PC-3 (cell line): ENCODE results near the gene TMPRSS13. TPM values are rescaled to one million over a fixed set of nuclear protein-coding genes. Genes with fewer than 3 reads are reported as not detected.
A peak's percentile ranks its signal among the peaks of the same experiment; 100 is the strongest.

Source experiments
- ATAC-seq: fragments of 200-7000 bp; cut with Tn5 transposase; 2 replicates; pipeline ENCODE4 v1.9.1; 2020; ENCODE audit warnings: mild to moderate bottlenecking, moderate library complexity
- BruUV-seq: library from RNA; stranded (reverse); fragments of 400-500 nt; replicated peaks from 2 replicates; lab custom pipeline; 2021; lab: Mats Ljungman, UMichigan
- CTCF ChIA-PET: fragments of 300-600 bp; sonication (Branson Sonifier 250); formaldehyde crosslinking; loops from one replicate; lab custom pipeline; 2022; ENCODE audit warnings: antibody characterized with exemption; lab: Charles Lee
- POLR2A ChIA-PET: fragments of 300-600 bp; sonication (Branson Sonifier 250); formaldehyde crosslinking; loops from one replicate; lab custom pipeline; 2022; ENCODE audit warnings: antibody characterized with exemption; ENCODE audit not compliant: unreplicated experiment; lab: Charles Lee
- DNase-seq: peaks from one replicate; pipeline ENCODE4 v3.0.0-alpha.2; 2015
- H2AFZ ChIP-seq: fragments of 300-600 bp; sonication (generic); 2 replicates; pipeline ENCODE4 v1.6.0; 2016; ENCODE audit warnings: antibody characterized with exemption, low read length
- H3F3A ChIP-seq: fragments of 300-600 bp; sonication (generic); one replicate; pipeline ENCODE4 v1.6.0; 2017; ENCODE audit warnings: antibody characterized with exemption, low read length, control low read depth, mild to moderate bottlenecking; ENCODE audit not compliant: unreplicated experiment
- H3K27ac ChIP-seq: fragments of 300-600 bp; sonication (generic); 2 replicates; pipeline ENCODE4 v1.5.1; 2016; ENCODE audit warnings: mild to moderate bottlenecking, low read length
- H3K27me3 ChIP-seq: fragments of 300-600 bp; sonication (generic); 2 replicates; pipeline ENCODE4 v1.6.1; 2016; ENCODE audit warnings: low read length, mixed read lengths
- H3K36me3 ChIP-seq: fragments of 300-600 bp; sonication (generic); 2 replicates; pipeline ENCODE4 v1.6.1; 2016; ENCODE audit warnings: low read depth, mixed run types, low read length, mixed read lengths
- H3K4me1 ChIP-seq: fragments of 300-600 bp; sonication (generic); 2 replicates; pipeline ENCODE4 v1.5.1; 2016; ENCODE audit warnings: low read length; ENCODE audit not compliant: insufficient read depth
- H3K4me2 ChIP-seq: fragments of 300-600 bp; sonication (generic); 2 replicates; pipeline ENCODE4 v1.6.0; 2016; ENCODE audit warnings: low read length
- H3K4me3 ChIP-seq: fragments of 300-600 bp; sonication (generic); 2 replicates; pipeline ENCODE4 v1.5.1; 2016; ENCODE audit warnings: mild to moderate bottlenecking, low read length, mixed read lengths
- H3K79me2 ChIP-seq: fragments of 300-600 bp; sonication (generic); 2 replicates; pipeline ENCODE4 v1.6.1; 2017; ENCODE audit warnings: low read length, mixed read lengths
- H3K9ac ChIP-seq: fragments of 300-600 bp; sonication (generic); 2 replicates; pipeline ENCODE4 v1.6.0; 2016; ENCODE audit warnings: mild to moderate bottlenecking, low read length
- H3K9me2 ChIP-seq: fragments of 300-600 bp; sonication (generic); replicated peaks from 2 replicates; pipeline ENCODE4 v1.6.1; 2016; ENCODE audit warnings: mixed run types, low read length, mixed read lengths
- H3K9me3 ChIP-seq: fragments of 300-600 bp; sonication (generic); 2 replicates; pipeline ENCODE4 v1.6.1; 2016; ENCODE audit warnings: low read length, mixed read lengths
- H4K20me1 ChIP-seq: fragments of 300-600 bp; sonication (generic); 2 replicates; pipeline ENCODE4 v1.6.1; 2016; ENCODE audit warnings: low read length, mixed read lengths
- EZH2 ChIP-seq: fragments of 300-600 bp; sonication (generic); IDR thresholded peaks from one replicate; pipeline ENCODE4 v1.6.1; 2017; ENCODE audit warnings: antibody characterized with exemption, mild to moderate bottlenecking, low read length; ENCODE audit not compliant: unreplicated experiment
- EZH2phosphoT487 ChIP-seq: fragments of 300-600 bp; sonication (generic); IDR thresholded peaks from 2 replicates; pipeline ENCODE4 v1.6.1; 2018; ENCODE audit warnings: mild to moderate bottlenecking, antibody characterized with exemption, low read length, borderline replicate concordance
- intact Hi-C: fragments of 100-400 bp; cut with micrococcal nuclease; formaldehyde crosslinking; loops from 2 replicates; pipeline ENCODE4 v1.9.0; 2023
- total RNA-seq: library from RNA; depleted of rRNA; stranded (reverse); fragments of >200 nt; gene quantifications from 2 replicates; pipeline ENCODE4 v1.2.3, GENCODE V29; 2014
- TF ChIP-seq, protein P1 (sequence below): fragments of 300-600 bp; sonication (generic); conservative IDR thresholded peaks from 2 replicates; pipeline ENCODE4 v1.5.1; 2017; ENCODE audit warnings: antibody characterized with exemption, low read depth, mild to moderate bottlenecking, low read length

TMPRSS13 gene
- total RNA-seq, 1 experiment from 2014 or later, result 2.9 TPM

GRCh38 chr11:117921456-117921855 is 7.7 kb downstream of the TMPRSS13 start:
- H3K27me3 ChIP-seq, result peaks cover 60% of the 10 kb centered on the region
- ChIA-PET CTCF (no interaction called here), POLR2A (no interaction called here)
- no peaks in the 10 kb centered on the region for H3F3A ChIP-seq
- no peaks in the 10 kb centered on the region for H3K36me3 ChIP-seq
- H3K4me3 ChIP-seq, result no peak overlapping the region
- BruUV-seq, result no TSS peak
- intact Hi-C loops, result no loop called here
- no peaks in the 10 kb centered on the region for H3K9me2 ChIP-seq
- no peak overlapping the region for H3K9ac ChIP-seq
- ATAC-seq (no peak), DNase-seq (no peak)
- no peaks in the 10 kb centered on the region for H3K4me1 ChIP-seq
- TF ChIP-seq EZH2 (no peak), EZH2phosphoT487 (no peak)
- TF ChIP-seq, protein P1, sequence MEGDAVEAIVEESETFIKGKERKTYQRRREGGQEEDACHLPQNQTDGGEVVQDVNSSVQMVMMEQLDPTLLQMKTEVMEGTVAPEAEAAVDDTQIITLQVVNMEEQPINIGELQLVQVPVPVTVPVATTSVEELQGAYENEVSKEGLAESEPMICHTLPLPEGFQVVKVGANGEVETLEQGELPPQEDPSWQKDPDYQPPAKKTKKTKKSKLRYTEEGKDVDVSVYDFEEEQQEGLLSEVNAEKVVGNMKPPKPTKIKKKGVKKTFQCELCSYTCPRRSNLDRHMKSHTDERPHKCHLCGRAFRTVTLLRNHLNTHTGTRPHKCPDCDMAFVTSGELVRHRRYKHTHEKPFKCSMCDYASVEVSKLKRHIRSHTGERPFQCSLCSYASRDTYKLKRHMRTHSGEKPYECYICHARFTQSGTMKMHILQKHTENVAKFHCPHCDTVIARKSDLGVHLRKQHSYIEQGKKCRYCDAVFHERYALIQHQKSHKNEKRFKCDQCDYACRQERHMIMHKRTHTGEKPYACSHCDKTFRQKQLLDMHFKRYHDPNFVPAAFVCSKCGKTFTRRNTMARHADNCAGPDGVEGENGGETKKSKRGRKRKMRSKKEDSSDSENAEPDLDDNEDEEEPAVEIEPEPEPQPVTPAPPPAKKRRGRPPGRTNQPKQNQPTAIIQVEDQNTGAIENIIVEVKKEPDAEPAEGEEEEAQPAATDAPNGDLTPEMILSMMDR, result no peak
- no peak overlapping the region for H3K4me2 ChIP-seq
- H3K27ac ChIP-seq, result no peak overlapping the region
- H2AFZ ChIP-seq, result no peak overlapping the region
- H3K9me3 ChIP-seq, result no peaks in the 10 kb centered on the region
- H3K79me2 ChIP-seq, result no peaks in the 10 kb centered on the region
- H4K20me1 ChIP-seq, result no peaks in the 10 kb centered on the region

DNA sequence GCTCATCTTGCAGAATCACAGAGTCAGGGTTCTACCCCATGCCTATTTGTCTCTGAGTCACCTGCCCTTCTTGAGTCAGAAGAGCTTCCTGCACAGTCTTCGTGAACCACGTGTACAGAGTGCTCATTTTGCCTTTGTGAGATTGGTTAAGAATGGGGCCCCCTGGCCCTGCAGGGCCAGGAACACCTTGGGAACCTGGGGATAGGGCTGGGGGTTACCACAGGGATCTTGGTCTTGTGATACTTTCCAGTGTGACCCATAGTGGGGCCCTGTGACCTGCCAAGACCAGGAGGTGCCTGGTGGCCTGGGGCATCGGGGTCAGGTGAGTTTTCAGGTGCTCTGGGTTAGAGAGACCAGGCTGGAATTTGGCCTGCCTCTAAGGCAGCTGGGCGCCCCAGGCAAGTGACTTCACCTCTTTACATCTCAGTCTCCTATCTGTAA is 9.4 kb downstream of the TMPRSS13 start:
- H3K9me2 ChIP-seq, result no peaks in the 10 kb centered on the region
- H4K20me1 ChIP-seq, result no peaks in the 10 kb centered on the region
- H3K36me3 ChIP-seq, result no peaks in the 10 kb centered on the region
- H3K9me3 ChIP-seq, result no peaks in the 10 kb centered on the region
- H3K4me1 ChIP-seq, result no peaks in the 10 kb centered on the region
- ATAC-seq, result no peak
- no peak overlapping the region for H2AFZ ChIP-seq
- H3K27me3 ChIP-seq, result peaks cover 65% of the 10 kb centered on the region
- peak; percentile 35 for DNase-seq
- intact Hi-C loops, result no loop called here
- BruUV-seq, result no TSS peak
- no peak overlapping the region for H3K4me2 ChIP-seq
- no peaks in the 10 kb centered on the region for H3K79me2 ChIP-seq
- no peak overlapping the region for H3K4me3 ChIP-seq
- H3K9ac ChIP-seq, result no peak overlapping the region
- no peaks in the 10 kb centered on the region for H3F3A ChIP-seq
- ChIA-PET POLR2A (no interaction called here), CTCF (no interaction called here)
- H3K27ac ChIP-seq, result no peak overlapping the region
- TF ChIP-seq, protein P1, result no peak
- TF ChIP-seq EZH2phosphoT487, result no peak

- Histone ChIP-seq H2AFZ (no peak overlapping the region), H4K20me1 (no peaks in the 10 kb centered on the region), H3K27ac (no peak overlapping the region), H3K9ac (no peak overlapping the region), H3K9me3 (no peaks in the 10 kb centered on the region), H3K4me3 (no peak overlapping the region), H3K79me2 (no peaks in the 10 kb centered on the region), H3K27me3 (peaks cover 65% of the 10 kb centered on the region), H3K4me2 (no peak overlapping the region), H3K9me2 (no peaks in the 10 kb centered on the region), H3K36me3 (no peaks in the 10 kb centered on the region), H3K4me1 (no peaks in the 10 kb centered on the region), H3F3A (no peaks in the 10 kb centered on the region)
- no peak for TF ChIP-seq EZH2phosphoT487
- TF ChIP-seq EZH2, result no peak
- TF ChIP-seq, protein P1, result no peak
- ATAC-seq (no peak), DNase-seq (no peak)
- CTCF ChIA-PET, result no interaction called here
- POLR2A ChIA-PET, result no interaction called here
- BruUV-seq, result no TSS peak
- intact Hi-C loops, result no loop called here
Observed at GRCh38 chr11:117919341-117919740, 9.9 kb downstream of the TMPRSS13 start.
